ENCODE data around the gene TMCC1. TPM values are rescaled to one million over a fixed set of nuclear protein-coding genes. Genes with fewer than 3 reads are reported as not detected.

Gene TMCC1
- total RNA-seq, 1 donor from 2014 or later, result 11.5 TPM

- no peak for DNase-seq (ENCODE audit: low spot score in 2 of 2)
- intact Hi-C loops (cut with DNase I), result no loop called here
- H3K36me3 ChIP-seq, result no peaks in the 10 kb centered on the region
- no peaks in the 10 kb centered on the region for H3K27me3 ChIP-seq
- TF ChIP-seq, protein P1, sequence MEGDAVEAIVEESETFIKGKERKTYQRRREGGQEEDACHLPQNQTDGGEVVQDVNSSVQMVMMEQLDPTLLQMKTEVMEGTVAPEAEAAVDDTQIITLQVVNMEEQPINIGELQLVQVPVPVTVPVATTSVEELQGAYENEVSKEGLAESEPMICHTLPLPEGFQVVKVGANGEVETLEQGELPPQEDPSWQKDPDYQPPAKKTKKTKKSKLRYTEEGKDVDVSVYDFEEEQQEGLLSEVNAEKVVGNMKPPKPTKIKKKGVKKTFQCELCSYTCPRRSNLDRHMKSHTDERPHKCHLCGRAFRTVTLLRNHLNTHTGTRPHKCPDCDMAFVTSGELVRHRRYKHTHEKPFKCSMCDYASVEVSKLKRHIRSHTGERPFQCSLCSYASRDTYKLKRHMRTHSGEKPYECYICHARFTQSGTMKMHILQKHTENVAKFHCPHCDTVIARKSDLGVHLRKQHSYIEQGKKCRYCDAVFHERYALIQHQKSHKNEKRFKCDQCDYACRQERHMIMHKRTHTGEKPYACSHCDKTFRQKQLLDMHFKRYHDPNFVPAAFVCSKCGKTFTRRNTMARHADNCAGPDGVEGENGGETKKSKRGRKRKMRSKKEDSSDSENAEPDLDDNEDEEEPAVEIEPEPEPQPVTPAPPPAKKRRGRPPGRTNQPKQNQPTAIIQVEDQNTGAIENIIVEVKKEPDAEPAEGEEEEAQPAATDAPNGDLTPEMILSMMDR (IDR thresholded peaks at IDR 0.05), result no peak
- H3K4me1 ChIP-seq, result peaks cover 0 to 2% of the 10 kb centered on the region in 2 donors
- H3K27ac ChIP-seq, result no peak overlapping the region
- H3K9me3 ChIP-seq, result peaks cover 0 to 12% of the 10 kb centered on the region in 2 donors
- H3K4me3 ChIP-seq, result no peak overlapping the region
Observed at GRCh38 chr3:129840707-129841360, 52.7 kb downstream of the TMCC1 start.

DNA sequence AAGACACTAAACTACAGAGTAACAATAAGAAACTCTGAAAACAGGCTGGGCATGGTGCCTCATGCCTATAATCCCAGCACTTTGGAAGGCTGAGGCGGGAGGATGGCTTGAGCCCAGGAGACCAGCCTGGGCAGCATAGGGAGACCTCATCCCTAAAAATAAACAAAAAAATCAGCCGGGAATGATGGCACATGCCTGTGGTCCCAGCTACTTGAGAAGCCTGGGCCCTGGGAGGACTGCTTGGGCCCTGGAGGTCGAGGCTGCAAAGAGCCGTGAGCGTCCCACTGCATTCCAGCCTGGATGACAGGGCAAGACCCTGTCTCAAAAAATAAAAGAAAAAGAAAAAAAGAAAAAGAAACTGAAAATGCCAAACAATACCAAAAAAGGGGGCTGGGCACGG is 55.4 kb downstream of the TMCC1 start:
- intact Hi-C loops (cut with DNase I), result no loop called here
- TF ChIP-seq, protein P1 (IDR thresholded peaks at IDR 0.05), result no peak
- Histone ChIP-seq H3K4me3 (no peak overlapping the region), H3K4me1 (peaks cover 0 to 2% of the 10 kb centered on the region in 2 donors), H3K36me3 (no peaks in the 10 kb centered on the region), H3K27me3 (no peaks in the 10 kb centered on the region), H3K9me3 (peaks cover 0 to 11% of the 10 kb centered on the region in 2 donors), H3K27ac (no peak overlapping the region)
- no peak for DNase-seq (ENCODE audit: low spot score in 2 of 2)

GRCh38 chr3:129837065-129837642 is 56.4 kb downstream of the TMCC1 start:
- DNase-seq (ENCODE audit: low spot score in 2 of 2), result no peak
- no peak overlapping the region for H3K27ac ChIP-seq
- intact Hi-C loops (cut with DNase I), result no loop called here
- H3K27me3 ChIP-seq, result no peaks in the 10 kb centered on the region
- no peak overlapping the region for H3K4me3 ChIP-seq
- no peaks in the 10 kb centered on the region for H3K36me3 ChIP-seq
- peaks cover 0 to 2% of the 10 kb centered on the region in 2 donors for H3K4me1 ChIP-seq
- peaks cover 0 to 2% of the 10 kb centered on the region in 2 donors for H3K9me3 ChIP-seq
- TF ChIP-seq, protein P1 (IDR thresholded peaks at IDR 0.05), result no peak

- intact Hi-C loops (cut with DNase I), result no loop called here
- H3K9me3 ChIP-seq, result no peaks in the 10 kb centered on the region
- no peak overlapping the region for H3K4me3 ChIP-seq
- TF ChIP-seq, protein P1 (IDR thresholded peaks at IDR 0.05), result no peak
- H3K4me1 ChIP-seq, result peaks cover 0 to 2% of the 10 kb centered on the region in 2 donors
- H3K36me3 ChIP-seq, result no peaks in the 10 kb centered on the region
- H3K27ac ChIP-seq, result no peak overlapping the region
- no peaks in the 10 kb centered on the region for H3K27me3 ChIP-seq
- no peak for DNase-seq (ENCODE audit: low spot score in 2 of 2)
Observed at GRCh38 chr3:129836381-129837064, 57.0 kb downstream of the TMCC1 start.

DNA sequence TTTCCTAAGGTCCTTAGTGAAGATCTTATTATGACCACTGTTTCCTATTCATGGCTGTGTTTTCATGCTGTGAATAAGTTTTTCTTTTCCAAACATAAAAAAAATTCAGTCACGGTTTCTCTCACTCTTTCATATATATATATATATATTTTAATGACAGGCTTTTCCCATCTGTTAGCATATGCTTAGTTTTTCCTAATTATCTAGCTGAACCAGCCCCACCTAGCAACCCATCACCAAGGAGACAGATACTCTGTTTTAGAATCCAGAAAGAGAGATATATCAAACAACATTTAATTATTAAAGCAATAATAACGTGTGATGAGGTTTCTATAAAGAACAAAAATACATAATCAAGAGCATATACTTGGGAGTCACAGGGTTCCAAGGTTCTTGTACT is 58.3 kb downstream of the TMCC1 start:
- no peak overlapping the region for H3K27ac ChIP-seq
- H3K4me3 ChIP-seq, result no peak overlapping the region
- no peaks in the 10 kb centered on the region for H3K36me3 ChIP-seq
- intact Hi-C loops (cut with DNase I), result no loop called here
- TF ChIP-seq, protein P1 (IDR thresholded peaks at IDR 0.05), result no peak
- no peaks in the 10 kb centered on the region for H3K9me3 ChIP-seq
- no peaks in the 10 kb centered on the region for H3K27me3 ChIP-seq
- DNase-seq (ENCODE audit: low spot score in 2 of 2), result no peak
- H3K4me1 ChIP-seq, result peaks cover 0 to 2% of the 10 kb centered on the region in 2 donors
